HG03439 (cell line): Measurements from ENCODE around the gene C1QL2.

Experiments used
- ATAC-seq: cut with Tn5 transposase; IDR thresholded peaks from one replicate; pipeline ENCODE4 v1.9.1; 2021; ENCODE audit warnings: mild to moderate bottlenecking, moderate library complexity; ENCODE audit not compliant: unreplicated experiment

Gene C1QL2

DNA sequence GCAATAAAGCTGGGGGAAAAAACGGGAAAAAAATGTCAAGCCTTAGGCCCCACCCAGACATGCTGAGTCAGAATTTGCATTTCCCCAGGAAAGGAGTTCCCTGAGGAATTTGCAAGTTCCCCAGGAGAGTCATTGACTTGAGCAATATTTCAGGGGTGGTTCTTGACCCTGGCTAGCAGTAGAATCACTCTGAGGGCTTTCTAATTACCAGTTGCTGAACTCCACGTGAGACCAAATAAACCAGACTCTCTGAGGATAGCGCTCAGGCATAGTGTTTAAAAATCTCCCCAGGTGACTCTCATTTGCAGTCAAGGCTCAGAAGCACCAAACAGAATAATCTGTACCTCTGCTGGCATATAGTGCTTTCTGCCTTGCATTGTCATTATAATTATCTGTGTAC lies 48.7 kb downstream of the C1QL2 start:
- ATAC-seq = no peak

DNA sequence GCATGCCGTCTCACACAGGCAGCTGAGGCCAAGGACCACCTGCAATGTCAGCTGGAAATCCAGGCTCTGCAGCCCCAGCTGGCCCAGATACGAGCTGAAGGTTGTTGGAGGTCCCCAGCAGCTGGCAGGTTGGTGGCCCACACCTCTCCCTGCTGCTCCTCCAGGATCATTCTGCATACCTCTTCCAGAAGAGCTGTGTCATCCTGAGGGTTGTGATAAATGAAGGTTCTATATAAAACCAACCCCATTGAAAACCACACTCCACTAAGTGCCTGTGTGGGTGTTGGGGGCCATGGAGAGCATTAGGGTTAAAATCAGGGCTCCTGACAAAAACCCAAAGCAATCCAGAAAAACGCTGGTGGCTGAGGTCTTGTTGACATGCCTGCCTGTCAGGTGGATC lies 50.4 kb downstream of the C1QL2 start:
- no peak for ATAC-seq

DNA sequence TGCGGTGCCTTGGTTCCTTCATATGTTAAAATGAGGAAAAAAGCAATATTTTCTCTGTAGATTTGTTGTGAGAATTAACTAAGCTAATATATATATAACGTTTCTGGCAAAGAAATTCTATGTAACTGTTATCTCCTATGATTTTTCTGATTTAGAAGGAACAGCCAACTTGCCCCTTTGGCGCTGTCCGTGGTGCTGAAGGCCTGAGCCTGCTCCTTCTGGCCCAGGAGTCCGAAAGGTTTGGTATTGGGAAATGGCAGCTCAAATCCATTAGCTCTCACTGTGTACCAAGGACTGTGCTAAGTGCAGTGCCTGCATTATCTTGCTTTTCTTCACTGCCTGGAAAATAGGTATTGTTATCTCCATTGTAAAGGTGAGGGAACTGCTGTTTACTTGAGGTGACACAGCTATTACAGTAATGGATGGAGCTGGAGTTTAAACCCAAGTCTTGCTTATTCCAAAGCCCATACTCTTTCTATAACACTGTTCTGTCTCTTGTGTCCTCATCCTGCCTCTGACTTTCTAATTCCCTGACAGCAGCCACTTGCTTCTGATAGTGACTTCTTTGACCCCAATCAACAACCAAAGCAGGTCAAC lies 52.2 kb downstream of the C1QL2 start:
- no peak for ATAC-seq
